ENCODE measurements around the gene DGKH.

DNA sequence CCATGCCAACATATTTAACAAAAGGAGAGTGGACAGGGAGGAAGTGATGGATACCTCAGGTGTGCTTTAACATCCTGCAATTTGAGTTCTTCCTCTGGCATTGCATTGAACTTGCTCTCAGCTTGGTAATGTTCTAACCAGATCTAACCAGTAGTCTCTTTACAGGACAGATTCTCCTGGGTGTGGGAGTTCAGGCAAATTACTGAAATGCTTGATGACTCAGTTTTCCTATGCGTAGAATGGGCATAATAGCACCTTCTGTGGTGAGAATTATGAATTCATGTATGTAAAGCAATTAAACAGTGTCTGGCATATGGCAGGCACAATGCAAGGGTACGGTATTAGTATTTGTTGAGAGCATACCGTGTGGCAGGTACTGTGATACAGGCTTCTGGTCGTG is 227.1 kb downstream of the DGKH start:
- TF ChIP-seq, protein P1, sequence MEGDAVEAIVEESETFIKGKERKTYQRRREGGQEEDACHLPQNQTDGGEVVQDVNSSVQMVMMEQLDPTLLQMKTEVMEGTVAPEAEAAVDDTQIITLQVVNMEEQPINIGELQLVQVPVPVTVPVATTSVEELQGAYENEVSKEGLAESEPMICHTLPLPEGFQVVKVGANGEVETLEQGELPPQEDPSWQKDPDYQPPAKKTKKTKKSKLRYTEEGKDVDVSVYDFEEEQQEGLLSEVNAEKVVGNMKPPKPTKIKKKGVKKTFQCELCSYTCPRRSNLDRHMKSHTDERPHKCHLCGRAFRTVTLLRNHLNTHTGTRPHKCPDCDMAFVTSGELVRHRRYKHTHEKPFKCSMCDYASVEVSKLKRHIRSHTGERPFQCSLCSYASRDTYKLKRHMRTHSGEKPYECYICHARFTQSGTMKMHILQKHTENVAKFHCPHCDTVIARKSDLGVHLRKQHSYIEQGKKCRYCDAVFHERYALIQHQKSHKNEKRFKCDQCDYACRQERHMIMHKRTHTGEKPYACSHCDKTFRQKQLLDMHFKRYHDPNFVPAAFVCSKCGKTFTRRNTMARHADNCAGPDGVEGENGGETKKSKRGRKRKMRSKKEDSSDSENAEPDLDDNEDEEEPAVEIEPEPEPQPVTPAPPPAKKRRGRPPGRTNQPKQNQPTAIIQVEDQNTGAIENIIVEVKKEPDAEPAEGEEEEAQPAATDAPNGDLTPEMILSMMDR (IDR thresholded peaks at IDR 0.05) = no peak
- TF ChIP-seq POLR2AphosphoS5 (IDR thresholded peaks at IDR 0.05; ENCODE audit: low read depth, low read length) = no peak
